Measurements from ENCODE around the gene TALDO1.

The TALDO1 gene

DNA sequence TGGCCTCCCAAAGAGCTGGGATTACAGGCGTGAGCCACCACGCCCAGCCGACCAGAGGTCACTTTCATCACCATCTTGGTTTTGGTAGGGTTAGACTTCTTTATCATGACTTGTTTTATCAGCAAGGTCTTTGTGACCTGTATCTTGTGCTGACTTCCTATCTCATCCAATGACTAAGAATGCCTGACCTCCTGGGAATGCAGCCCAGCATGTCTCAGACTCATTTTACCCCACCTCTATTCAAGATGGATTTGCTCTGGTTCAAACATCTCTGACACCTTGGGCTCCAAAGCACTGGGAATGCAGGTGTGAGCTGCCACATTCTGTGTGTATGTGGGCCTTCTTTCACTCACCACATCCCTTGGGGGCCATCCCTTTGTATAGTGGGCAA, 5.1 kb upstream of the TALDO1 start:
- TF ChIP-seq, protein P1, sequence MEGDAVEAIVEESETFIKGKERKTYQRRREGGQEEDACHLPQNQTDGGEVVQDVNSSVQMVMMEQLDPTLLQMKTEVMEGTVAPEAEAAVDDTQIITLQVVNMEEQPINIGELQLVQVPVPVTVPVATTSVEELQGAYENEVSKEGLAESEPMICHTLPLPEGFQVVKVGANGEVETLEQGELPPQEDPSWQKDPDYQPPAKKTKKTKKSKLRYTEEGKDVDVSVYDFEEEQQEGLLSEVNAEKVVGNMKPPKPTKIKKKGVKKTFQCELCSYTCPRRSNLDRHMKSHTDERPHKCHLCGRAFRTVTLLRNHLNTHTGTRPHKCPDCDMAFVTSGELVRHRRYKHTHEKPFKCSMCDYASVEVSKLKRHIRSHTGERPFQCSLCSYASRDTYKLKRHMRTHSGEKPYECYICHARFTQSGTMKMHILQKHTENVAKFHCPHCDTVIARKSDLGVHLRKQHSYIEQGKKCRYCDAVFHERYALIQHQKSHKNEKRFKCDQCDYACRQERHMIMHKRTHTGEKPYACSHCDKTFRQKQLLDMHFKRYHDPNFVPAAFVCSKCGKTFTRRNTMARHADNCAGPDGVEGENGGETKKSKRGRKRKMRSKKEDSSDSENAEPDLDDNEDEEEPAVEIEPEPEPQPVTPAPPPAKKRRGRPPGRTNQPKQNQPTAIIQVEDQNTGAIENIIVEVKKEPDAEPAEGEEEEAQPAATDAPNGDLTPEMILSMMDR (IDR thresholded peaks at IDR 0.05; ENCODE audit: low read depth, low read length, missing control alignments) = no peak

DNA sequence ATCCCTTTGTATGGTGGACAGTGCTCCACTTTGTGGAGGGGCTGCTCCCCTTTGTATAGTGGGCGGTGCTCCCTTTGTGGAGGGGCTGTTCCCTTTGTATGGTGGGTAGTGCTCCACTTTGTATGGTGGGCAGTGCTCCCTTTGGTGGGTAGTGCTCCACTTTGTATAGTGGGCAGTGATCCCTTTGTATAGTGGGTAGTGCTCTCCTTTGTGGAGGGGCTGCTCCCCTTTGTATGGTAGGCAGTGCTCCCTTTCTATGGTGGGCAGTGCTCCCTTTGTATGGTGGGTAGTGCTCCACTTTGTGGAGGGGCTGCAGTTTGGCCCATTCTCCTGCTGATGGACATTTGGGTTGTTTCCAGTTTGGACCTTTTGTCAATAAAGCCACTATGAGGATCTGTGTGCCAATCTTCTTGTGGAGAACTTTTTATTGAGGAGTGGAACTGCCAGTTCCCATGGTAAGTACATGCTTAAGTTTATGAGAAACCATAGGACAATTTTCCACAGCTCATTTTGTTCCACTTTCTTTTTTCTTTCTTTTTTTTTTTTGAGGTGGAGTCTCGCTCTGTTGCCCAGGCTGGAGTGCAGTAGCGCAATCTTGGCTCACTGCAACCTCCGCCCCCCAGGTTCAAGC, 4.6 kb upstream of the TALDO1 start:
- no peak overlapping the region for H3K4me3 ChIP-seq (replicated peaks; ENCODE audit: low read depth, low read length)
- DNase-seq (ENCODE audit: extremely low read depth, low read depth) = no peak
- TF ChIP-seq, protein P1 (IDR thresholded peaks at IDR 0.05; ENCODE audit: low read depth, low read length, missing control alignments) = no peak

More for the DNA sequence above, 5.1 kb upstream of the TALDO1 start:
- DNase-seq (ENCODE audit: extremely low read depth, low read depth) = no peak
- H3K4me3 ChIP-seq (replicated peaks; ENCODE audit: low read depth, low read length) = no peak overlapping the region

DNA sequence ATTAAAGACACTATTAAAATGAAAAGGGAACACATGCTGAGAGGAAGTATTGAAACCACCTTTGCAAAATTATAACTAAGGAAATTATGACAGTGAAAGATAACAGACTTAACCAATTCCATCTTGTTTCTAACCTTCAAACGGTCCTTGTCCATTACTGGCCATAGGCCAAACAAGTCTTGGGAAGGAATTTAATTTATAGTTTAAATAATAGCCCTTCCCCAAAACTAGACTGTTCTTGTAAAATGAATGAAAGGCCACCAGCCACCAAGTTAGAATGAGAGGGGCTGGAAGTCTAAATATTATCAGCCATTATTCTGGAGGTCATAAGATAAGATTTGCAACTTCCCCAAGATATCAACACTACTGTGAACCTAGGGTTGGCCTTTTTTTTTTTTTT, 1.8 kb upstream of the TALDO1 start:
- DNase-seq (ENCODE audit: extremely low read depth, low read depth) = no peak
- TF ChIP-seq, protein P1 (IDR thresholded peaks at IDR 0.05; ENCODE audit: low read depth, low read length, missing control alignments) = no peak
- no peak overlapping the region for H3K4me3 ChIP-seq (replicated peaks; ENCODE audit: low read depth, low read length)

DNA sequence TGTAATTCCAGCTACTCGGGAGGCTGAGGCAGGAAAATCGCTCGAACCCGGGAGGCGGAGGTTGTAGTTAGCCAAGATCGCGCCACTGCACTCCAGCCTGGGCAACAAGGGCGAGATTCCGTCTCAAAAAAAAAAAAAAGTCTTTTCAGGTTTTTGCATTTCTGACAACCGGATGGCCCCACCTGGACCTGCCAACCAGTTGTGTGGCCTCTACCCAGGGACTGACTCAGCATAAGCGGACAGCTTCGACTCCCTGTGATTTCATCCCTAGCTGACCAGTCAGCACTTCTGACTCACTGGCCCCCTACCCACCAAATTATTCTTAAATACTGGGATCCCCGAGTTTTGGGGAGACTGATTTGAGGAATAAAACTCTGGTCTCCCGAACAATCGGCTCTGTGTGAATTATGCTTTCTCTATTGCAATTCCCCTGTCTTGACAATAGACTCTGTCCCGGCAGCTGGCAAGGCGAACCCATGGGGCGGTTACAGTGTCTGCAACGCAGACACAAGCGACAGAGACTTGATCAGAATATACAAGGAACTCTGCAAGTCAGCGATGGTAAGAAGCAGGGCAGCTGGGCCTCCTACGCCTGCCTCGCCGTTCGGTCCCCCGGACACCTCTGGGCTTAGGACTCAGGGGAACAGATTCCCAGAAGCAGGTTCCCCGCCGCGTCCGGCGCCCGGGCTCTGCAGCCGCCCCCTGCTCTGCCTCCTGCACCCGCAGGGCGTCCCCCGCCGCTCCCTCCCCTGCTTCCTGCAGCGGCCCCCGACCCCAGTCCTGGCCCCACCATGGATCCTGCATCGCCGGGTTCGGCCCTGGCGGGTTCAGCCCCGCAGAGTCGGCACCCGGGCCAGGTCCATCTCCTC, 741 bp upstream of the TALDO1 start:
- peak overlapping the region; percentile 88 for H3K4me3 ChIP-seq (replicated peaks; ENCODE audit: low read depth, low read length)
- DNase-seq (ENCODE audit: extremely low read depth, low read depth) = no peak
- TF ChIP-seq, protein P1 (IDR thresholded peaks at IDR 0.05; ENCODE audit: low read depth, low read length, missing control alignments) = no peak

DNA sequence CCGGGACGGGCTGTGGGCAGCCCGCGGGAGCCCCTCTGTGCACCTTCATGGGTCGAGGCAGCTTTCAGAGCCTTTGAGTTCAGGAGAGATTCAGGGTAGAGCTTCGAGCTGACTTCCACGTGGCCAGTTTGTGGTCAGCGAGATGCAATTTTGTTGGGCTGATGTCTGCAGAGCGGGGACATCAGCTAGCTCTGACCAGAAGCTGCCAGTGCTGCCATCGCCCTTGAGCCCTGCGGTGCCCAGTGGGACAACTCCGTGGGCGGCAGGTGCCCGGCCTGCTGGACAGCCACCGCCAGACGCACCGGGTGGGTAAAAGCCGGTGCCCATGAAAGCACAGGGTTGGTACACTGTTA, 719 bp downstream of the TALDO1 start:
- TF ChIP-seq, protein P1 (IDR thresholded peaks at IDR 0.05; ENCODE audit: low read depth, low read length, missing control alignments) = no peak
- DNase-seq (ENCODE audit: extremely low read depth, low read depth) = no peak
- H3K4me3 ChIP-seq (replicated peaks; ENCODE audit: low read depth, low read length) = peak overlapping the region; percentile 88

DNA sequence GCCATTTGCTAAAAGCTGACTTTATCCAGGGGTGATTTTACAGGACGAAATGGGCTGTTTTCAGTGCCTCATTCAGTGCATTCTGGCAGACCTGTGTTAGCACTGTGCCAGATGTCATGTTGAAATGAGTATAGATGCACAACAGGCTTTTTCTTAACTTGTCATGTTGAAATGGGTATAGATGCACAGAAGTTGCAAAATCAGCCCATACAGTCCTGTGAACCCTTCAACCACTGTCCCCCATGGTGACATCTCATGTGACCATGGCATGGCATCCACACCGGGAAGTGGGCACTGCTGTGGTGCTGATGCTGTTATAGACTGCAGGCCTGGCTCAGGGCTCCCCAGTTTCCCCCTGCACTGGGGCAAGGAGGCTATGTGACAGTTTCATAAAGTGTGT, 2.5 kb downstream of the TALDO1 start:
- H3K4me3 ChIP-seq (replicated peaks; ENCODE audit: low read depth, low read length) = no peak overlapping the region
- DNase-seq (ENCODE audit: extremely low read depth, low read depth) = no peak
- TF ChIP-seq, protein P1 (IDR thresholded peaks at IDR 0.05; ENCODE audit: low read depth, low read length, missing control alignments) = no peak

All from HFF-Myc (cell line).